PC-9 (cell line): ENCODE results near the gene DIAPH3.

ENCODE experiments used
- EZH2 ChIP-seq: fragments of 200-600 bp; sonication (generic); IDR thresholded peaks from 2 replicates; pipeline ENCODE4 v1.8.0; 2017; ENCODE audit warnings: antibody characterized with exemption, low read depth
- TF ChIP-seq, protein P1 (sequence below): fragments of 200-600 bp; sonication (generic); conservative IDR thresholded peaks from 2 replicates; pipeline ENCODE4 v1.6.1; 2017; ENCODE audit warnings: mixed run types, antibody characterized with exemption, mild to moderate bottlenecking, moderate library complexity

DNA sequence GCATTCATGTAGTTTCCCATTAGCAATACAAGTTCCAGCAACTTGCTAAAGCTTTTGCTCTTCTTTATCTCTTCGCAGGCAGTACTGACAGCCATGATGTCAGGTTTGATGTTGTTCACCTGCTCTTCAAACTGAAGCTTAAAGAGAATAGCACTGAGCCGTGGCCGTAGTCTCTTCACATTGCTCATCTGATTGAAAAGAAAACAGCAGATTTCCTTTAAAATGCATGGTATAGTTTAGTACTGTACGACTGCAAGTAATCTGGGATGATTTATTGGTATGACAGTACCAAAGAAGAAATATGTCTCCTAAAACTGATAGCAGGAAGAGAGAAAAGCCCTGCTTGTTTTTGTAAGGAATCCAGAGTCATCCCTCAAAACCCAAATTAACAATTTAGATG, 284.4 kb downstream of the DIAPH3 start:
- TF ChIP-seq, protein P1, sequence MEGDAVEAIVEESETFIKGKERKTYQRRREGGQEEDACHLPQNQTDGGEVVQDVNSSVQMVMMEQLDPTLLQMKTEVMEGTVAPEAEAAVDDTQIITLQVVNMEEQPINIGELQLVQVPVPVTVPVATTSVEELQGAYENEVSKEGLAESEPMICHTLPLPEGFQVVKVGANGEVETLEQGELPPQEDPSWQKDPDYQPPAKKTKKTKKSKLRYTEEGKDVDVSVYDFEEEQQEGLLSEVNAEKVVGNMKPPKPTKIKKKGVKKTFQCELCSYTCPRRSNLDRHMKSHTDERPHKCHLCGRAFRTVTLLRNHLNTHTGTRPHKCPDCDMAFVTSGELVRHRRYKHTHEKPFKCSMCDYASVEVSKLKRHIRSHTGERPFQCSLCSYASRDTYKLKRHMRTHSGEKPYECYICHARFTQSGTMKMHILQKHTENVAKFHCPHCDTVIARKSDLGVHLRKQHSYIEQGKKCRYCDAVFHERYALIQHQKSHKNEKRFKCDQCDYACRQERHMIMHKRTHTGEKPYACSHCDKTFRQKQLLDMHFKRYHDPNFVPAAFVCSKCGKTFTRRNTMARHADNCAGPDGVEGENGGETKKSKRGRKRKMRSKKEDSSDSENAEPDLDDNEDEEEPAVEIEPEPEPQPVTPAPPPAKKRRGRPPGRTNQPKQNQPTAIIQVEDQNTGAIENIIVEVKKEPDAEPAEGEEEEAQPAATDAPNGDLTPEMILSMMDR = no peak
- no peak for TF ChIP-seq EZH2
